ENCODE data around the gene HOXB5. TPM values are rescaled to one million over a fixed set of nuclear protein-coding genes. Genes with fewer than 3 reads are reported as not detected.

Gene HOXB5
- total RNA-seq, 1 donor from 2014 or later = 0.59 TPM

DNA sequence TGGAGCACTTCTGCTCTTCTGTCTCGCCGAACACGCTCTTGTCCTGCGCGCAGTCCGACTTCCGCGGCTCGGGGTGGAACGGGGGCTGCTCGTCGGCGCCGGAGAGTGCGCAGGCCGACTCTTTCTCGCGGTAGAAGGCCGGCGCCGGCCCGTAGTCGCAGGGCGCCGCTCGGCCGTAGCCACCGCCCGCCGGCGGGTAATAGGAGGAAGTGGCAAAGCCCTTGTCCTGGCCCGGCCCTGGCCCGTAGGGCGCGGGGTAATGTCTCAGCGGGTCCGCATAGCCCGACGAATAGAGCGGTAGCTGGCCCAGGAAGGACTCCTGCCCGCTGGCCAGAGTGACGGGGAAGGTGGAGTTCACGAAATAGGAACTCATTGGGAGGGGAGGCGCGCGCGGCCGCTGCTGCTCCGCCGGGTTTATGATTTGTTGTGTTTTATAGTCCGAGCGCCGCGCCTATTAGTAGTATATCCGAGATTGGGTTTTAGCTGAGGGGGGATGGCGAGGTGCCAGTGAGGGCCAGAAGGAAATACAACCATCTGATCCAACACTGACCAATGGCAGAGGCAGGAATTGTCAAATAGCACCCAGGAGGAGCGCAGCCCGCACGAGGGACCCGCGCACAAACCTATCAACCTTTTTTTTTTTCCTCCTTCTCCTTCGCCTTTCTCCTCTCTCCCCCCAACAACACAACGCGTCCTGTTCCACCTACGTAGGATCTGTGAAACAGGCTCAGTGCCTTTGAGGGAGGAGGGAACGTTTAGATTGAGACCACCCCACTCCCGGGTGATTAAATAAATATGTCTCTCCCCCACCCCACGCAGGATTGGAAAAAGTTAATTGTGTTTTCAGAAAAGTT, 4.4 kb upstream of the HOXB5 start:
- Mint-ChIP-seq H3K4me3 (ENCODE audit: unreplicated experiment) (peak overlapping the region; percentile 89), H3K27ac (ENCODE audit: unreplicated experiment) (no peak overlapping the region), H3K9me3 (ENCODE audit: unreplicated experiment) (no peaks in the 10 kb centered on the region), H3K27me3 (ENCODE audit: unreplicated experiment) (peaks cover 56% of the 10 kb centered on the region), H3K36me3 (ENCODE audit: low read depth, unreplicated experiment) (no peaks in the 10 kb centered on the region), H3K4me1 (ENCODE audit: unreplicated experiment) (peaks cover 46% of the 10 kb centered on the region)
- DNase-seq (ENCODE audit: low spot score) = no peak
- TF ChIP-seq CTCF (IDR thresholded peaks at IDR 0.05; ENCODE audit: unreplicated experiment) = no peak

- Mint-ChIP-seq H3K4me3 (ENCODE audit: unreplicated experiment) (peak overlapping the region; percentile 89), H3K4me1 (ENCODE audit: unreplicated experiment) (peaks cover 51% of the 10 kb centered on the region), H3K9me3 (ENCODE audit: unreplicated experiment) (no peaks in the 10 kb centered on the region), H3K27me3 (ENCODE audit: unreplicated experiment) (peaks cover 57% of the 10 kb centered on the region), H3K36me3 (ENCODE audit: low read depth, unreplicated experiment) (no peaks in the 10 kb centered on the region), H3K27ac (ENCODE audit: unreplicated experiment) (no peak overlapping the region)
- no peak for TF ChIP-seq CTCF (IDR thresholded peaks at IDR 0.05; ENCODE audit: unreplicated experiment)
- no peak for DNase-seq (ENCODE audit: low spot score)
Observed at GRCh38 chr17:48597528-48597777, 3.9 kb upstream of the HOXB5 start.

- peak overlapping the region; percentile 24 for H3K27ac Mint-ChIP-seq (ENCODE audit: unreplicated experiment)
- H3K36me3 Mint-ChIP-seq (ENCODE audit: low read depth, unreplicated experiment) = no peaks in the 10 kb centered on the region
- no peak for DNase-seq (ENCODE audit: low spot score)
- peaks cover 51% of the 10 kb centered on the region for H3K4me1 Mint-ChIP-seq (ENCODE audit: unreplicated experiment)
- H3K9me3 Mint-ChIP-seq (ENCODE audit: unreplicated experiment) = no peaks in the 10 kb centered on the region
- peak overlapping the region; percentile 89 for H3K4me3 Mint-ChIP-seq (ENCODE audit: unreplicated experiment)
- no peak for TF ChIP-seq CTCF (IDR thresholded peaks at IDR 0.05; ENCODE audit: unreplicated experiment)
- H3K27me3 Mint-ChIP-seq (ENCODE audit: unreplicated experiment) = peaks cover 57% of the 10 kb centered on the region
Observed at GRCh38 chr17:48596735-48597527, 3.4 kb upstream of the HOXB5 start.

GRCh38 chr17:48596000-48596734, 2.6 kb upstream of the HOXB5 start:
- H3K9me3 Mint-ChIP-seq (ENCODE audit: unreplicated experiment) = no peaks in the 10 kb centered on the region
- H3K36me3 Mint-ChIP-seq (ENCODE audit: low read depth, unreplicated experiment) = no peaks in the 10 kb centered on the region
- peak overlapping the region; percentile 77 for H3K4me3 Mint-ChIP-seq (ENCODE audit: unreplicated experiment)
- no peak for DNase-seq (ENCODE audit: low spot score)
- peaks cover 55% of the 10 kb centered on the region for H3K4me1 Mint-ChIP-seq (ENCODE audit: unreplicated experiment)
- H3K27me3 Mint-ChIP-seq (ENCODE audit: unreplicated experiment) = peaks cover 53% of the 10 kb centered on the region
- H3K27ac Mint-ChIP-seq (ENCODE audit: unreplicated experiment) = no peak overlapping the region
- no peak for TF ChIP-seq CTCF (IDR thresholded peaks at IDR 0.05; ENCODE audit: unreplicated experiment)
